ENCODE data around the gene DLEC1. TPM values are rescaled to one million over a fixed set of nuclear protein-coding genes. Genes with fewer than 3 reads are reported as not detected.
"Not testable (repeated sequence)": the region's sequence is repeated elsewhere in the genome, so short reads cannot be mapped to it uniquely, and the experiment has no call there.

The DLEC1 gene
- total and polyA plus RNA-seq, 11 donors, result 0.06 to 1.3 (median 0.16) TPM; not detected in 1

GRCh38 chr3:38083254-38083653, 44.2 kb downstream of the DLEC1 start:
- ATAC-seq; H3K4me3 ChIP-seq; intact Hi-C loops (cut with DNase I); DNase-seq; H3K4me1 ChIP-seq; H3K27me3 ChIP-seq; H3K36me3 ChIP-seq; H3K27ac ChIP-seq: not testable (repeated sequence)
- peaks cover 0 to 25% (median 0%) of the 10 kb centered on the region in 12 donors for H3K9me3 ChIP-seq
- WGBS, 4 donors, result 100% methylated on average over 1 of the region's 1 CpG; no CpG with 5 or more reads in 1 of the 4 donors

DNA sequence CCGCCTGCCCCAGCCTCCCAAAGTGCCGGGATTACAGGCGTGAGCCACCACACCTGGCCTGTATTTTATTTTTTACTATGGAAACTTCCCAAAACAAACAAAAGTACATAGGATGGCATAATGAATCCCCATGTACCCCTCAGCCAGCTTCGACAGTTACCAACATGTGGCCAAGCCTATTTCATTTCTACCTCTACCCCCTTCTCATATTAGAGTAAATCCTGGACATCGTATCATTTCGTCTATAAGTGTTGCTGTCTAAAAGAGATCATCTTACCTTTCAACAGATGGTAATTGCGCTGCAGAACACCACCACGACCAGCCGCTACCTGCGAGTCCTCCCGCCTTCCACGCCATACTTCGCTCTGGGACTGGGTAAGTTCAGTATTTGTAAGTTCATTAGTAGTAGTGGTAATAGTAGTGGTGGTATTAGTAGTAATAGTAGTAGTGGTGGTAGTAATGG, 44.9 kb downstream of the DLEC1 start:
- DNase-seq (no peak), ATAC-seq (no peak)
- peaks cover 0 to 25% (median 0%) of the 10 kb centered on the region in 12 donors for H3K9me3 ChIP-seq
- H3K27ac ChIP-seq, result no peak overlapping the region
- intact Hi-C loops (cut with DNase I), result no loop called here
- no peaks in the 10 kb centered on the region for H3K27me3 ChIP-seq
- no peaks in the 10 kb centered on the region for H3K36me3 ChIP-seq
- TF ChIP-seq, protein P1, sequence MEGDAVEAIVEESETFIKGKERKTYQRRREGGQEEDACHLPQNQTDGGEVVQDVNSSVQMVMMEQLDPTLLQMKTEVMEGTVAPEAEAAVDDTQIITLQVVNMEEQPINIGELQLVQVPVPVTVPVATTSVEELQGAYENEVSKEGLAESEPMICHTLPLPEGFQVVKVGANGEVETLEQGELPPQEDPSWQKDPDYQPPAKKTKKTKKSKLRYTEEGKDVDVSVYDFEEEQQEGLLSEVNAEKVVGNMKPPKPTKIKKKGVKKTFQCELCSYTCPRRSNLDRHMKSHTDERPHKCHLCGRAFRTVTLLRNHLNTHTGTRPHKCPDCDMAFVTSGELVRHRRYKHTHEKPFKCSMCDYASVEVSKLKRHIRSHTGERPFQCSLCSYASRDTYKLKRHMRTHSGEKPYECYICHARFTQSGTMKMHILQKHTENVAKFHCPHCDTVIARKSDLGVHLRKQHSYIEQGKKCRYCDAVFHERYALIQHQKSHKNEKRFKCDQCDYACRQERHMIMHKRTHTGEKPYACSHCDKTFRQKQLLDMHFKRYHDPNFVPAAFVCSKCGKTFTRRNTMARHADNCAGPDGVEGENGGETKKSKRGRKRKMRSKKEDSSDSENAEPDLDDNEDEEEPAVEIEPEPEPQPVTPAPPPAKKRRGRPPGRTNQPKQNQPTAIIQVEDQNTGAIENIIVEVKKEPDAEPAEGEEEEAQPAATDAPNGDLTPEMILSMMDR (IDR thresholded peaks at IDR 0.05), result no peak
- no peak for TF ChIP-seq POLR2A (IDR thresholded peaks at IDR 0.05)
- H3K4me1 ChIP-seq, result no peaks in the 10 kb centered on the region
- no peak overlapping the region for H3K4me3 ChIP-seq
- 89 to 98% (median 96%) methylated on average over 13 of the region's 13 CpGs for WGBS, 4 donors

GRCh38 chr3:38084334-38085310, 45.6 kb downstream of the DLEC1 start:
- no peak overlapping the region for H3K4me3 ChIP-seq
- TF ChIP-seq, protein P1 (IDR thresholded peaks at IDR 0.05), result no peak
- TF ChIP-seq POLR2A (IDR thresholded peaks at IDR 0.05), result no peak
- no peak overlapping the region for H3K27ac ChIP-seq
- ATAC-seq (peak in 3 of 4 donors; percentile 44 to 80 (median 61)), DNase-seq (peak in 1 of 5 donors; percentile 40)
- intact Hi-C loops (cut with DNase I), result no loop called here
- WGBS, 4 donors, result 58 to 66% (median 65%) methylated on average over 7 of the region's 7 CpGs
- peaks cover 0 to 3% (median 0%) of the 10 kb centered on the region in 12 donors for H3K4me1 ChIP-seq
- no peaks in the 10 kb centered on the region for H3K36me3 ChIP-seq
- no peaks in the 10 kb centered on the region for H3K27me3 ChIP-seq
- H3K9me3 ChIP-seq, result peaks cover 0 to 25% (median 0%) of the 10 kb centered on the region in 12 donors

GRCh38 chr3:38085311-38085942, 46.4 kb downstream of the DLEC1 start:
- 81 to 94% (median 86%) methylated on average over 5 to 11 of the region's 11 CpGs for WGBS, 4 donors
- Histone ChIP-seq H3K4me3 (no peak overlapping the region), H3K27me3 (no peaks in the 10 kb centered on the region), H3K27ac (no peak overlapping the region), H3K4me1 (peaks cover 0 to 3% (median 0%) of the 10 kb centered on the region in 12 donors), H3K9me3 (peaks cover 0 to 25% (median 0%) of the 10 kb centered on the region in 12 donors), H3K36me3 (no peaks in the 10 kb centered on the region)
- DNase-seq (no peak), ATAC-seq (no peak)
- intact Hi-C loops (cut with DNase I), result no loop called here
- TF ChIP-seq, protein P1 (IDR thresholded peaks at IDR 0.05), result no peak
- no peak for TF ChIP-seq POLR2A (IDR thresholded peaks at IDR 0.05)
